HG02885 (cell line): Measurements from ENCODE around the gene CABLES2.

Source experiments
- ATAC-seq: cut with Tn5 transposase; IDR thresholded peaks from one replicate; pipeline ENCODE4 v1.9.1; 2021; ENCODE audit warnings: mild to moderate bottlenecking; ENCODE audit not compliant: unreplicated experiment, poor library complexity

The CABLES2 gene

GRCh38 chr20:62406635-62407176 lies 379 bp downstream of the CABLES2 start:
- ATAC-seq = peak; percentile 2

- no peak for ATAC-seq
These were observed 1.0 kb downstream of the CABLES2 start for GRCh38 chr20:62405981-62406513.

- ATAC-seq = no peak
These were observed 1.7 kb downstream of the CABLES2 start for GRCh38 chr20:62405108-62405980.

GRCh38 chr20:62404761-62405107 lies 2.4 kb downstream of the CABLES2 start:
- no peak for ATAC-seq

GRCh38 chr20:62404112-62404665 lies 2.9 kb downstream of the CABLES2 start:
- no peak for ATAC-seq

- no peak for ATAC-seq
These were observed 3.8 kb downstream of the CABLES2 start for GRCh38 chr20:62403331-62403730.

GRCh38 chr20:62402456-62403150 lies 4.5 kb downstream of the CABLES2 start:
- no peak for ATAC-seq

- no peak for ATAC-seq
These were observed 5.7 kb downstream of the CABLES2 start for GRCh38 chr20:62401331-62401779.

GRCh38 chr20:62400541-62400940 lies 6.5 kb downstream of the CABLES2 start:
- no peak for ATAC-seq

- ATAC-seq = no peak
These were observed 7.1 kb downstream of the CABLES2 start for GRCh38 chr20:62400021-62400420.

GRCh38 chr20:62398120-62398821 lies 8.8 kb downstream of the CABLES2 start:
- no peak for ATAC-seq

- ATAC-seq = no peak
These were observed 10.5 kb downstream of the CABLES2 start for GRCh38 chr20:62396367-62397239.

GRCh38 chr20:62395311-62396242 lies 11.5 kb downstream of the CABLES2 start:
- no peak for ATAC-seq

- no peak for ATAC-seq
These were observed 12.5 kb downstream of the CABLES2 start for GRCh38 chr20:62394248-62395245.

- ATAC-seq = no peak
These were observed 13.3 kb downstream of the CABLES2 start for GRCh38 chr20:62393830-62394229.

GRCh38 chr20:62393335-62393665 lies 13.8 kb downstream of the CABLES2 start:
- ATAC-seq = no peak
